GM12801 (cell line): ENCODE results near the gene SLC4A2.

Experiments
- CTCF ChIP-seq: IDR thresholded peaks from one replicate; pipeline ENCODE4 v1.5.1; 2011; ENCODE audit warnings: control low read depth; ENCODE audit not compliant: insufficient read length; ENCODE audit errors: extremely low read depth

The SLC4A2 gene

DNA sequence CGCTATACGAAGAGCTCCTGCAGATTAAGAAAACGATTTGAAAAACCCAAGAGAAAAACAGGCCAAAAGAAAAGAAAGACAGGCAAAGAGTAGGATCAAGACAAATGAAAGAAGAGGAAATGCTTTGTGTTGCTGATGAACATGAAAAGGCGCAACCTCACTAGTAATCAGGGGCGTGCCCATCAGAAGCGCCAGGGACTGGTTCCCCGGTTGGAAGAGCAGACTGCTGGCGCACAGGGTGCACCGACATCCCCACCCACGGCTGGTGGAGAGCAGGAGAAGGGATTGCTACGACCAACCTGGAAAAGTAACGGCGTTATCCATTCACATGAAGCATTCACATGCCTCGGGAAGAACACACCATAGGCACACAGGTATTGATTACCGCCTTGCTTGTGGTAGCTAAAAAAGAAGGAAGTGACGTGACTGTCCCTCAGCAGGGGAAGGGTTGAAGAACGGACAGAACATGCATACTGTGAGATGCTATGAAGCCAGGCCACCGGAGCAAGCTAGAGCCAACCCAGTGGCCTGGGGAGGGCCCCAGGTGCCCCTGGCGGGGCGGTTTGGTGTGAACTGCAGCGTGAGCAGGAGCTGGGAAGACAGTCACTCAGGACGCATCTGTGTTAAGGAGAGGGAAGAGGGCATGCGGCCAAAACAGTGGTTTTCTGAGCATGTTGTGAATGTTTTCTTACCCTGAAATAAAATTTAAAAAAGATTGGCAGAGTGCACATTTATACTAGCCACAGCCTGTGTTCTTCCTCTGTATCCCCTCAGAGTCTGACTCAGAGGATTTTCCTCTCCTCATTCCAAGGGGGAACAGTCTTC, 45.2 kb downstream of the SLC4A2 start:
- no peak for TF ChIP-seq CTCF

- no peak for TF ChIP-seq CTCF
Measured at GRCh38 chr7:151107882-151108281, 48.5 kb downstream of the SLC4A2 start.

DNA sequence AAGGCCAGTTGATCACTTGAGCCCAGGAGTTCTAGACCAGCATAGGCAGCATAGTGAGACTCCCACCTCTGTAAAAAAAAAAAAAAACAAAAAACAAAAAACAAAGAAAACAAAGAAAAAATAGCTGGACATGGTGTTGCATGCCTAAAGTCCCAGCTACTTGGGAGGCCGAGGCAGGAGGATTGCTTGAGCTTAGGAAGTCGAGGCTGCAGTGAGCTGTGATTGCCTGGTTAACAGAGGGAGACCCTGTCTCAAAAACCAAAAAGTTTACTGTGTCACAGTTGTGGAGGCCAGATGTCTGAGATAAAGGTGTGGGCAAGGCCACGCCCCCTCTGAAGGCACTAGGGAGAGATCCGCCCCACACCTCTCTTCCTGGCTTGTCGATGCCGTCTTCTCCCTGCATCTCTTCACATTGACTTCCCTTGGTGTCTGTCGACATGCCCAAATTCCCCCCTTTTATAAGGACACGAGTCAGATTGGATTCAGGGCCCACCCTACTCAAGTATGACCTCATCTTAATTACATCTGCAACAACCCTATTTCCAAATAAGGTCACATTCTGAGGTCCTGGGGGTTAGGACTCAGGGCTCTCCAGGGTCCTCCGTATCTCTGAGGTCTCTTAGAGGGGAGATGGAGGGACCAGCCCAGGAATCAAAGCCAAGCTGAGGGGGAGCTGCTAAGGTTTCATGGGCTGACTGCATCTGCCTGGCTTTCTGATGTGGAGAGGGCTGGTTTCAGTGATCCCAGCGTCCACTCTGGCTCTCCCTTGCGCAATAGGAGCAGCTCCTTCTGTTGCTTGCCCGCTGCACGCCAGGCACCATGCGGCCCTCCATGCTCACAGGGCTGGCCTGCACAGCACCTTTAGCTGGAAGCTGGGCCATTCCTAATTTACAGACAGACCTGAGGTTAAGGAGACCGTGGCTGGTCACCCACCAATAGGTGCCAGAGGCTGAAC, 50.0 kb downstream of the SLC4A2 start:
- no peak for TF ChIP-seq CTCF

- no peak for TF ChIP-seq CTCF
Measured at GRCh38 chr7:151110236-151110940, 51.0 kb downstream of the SLC4A2 start.

DNA sequence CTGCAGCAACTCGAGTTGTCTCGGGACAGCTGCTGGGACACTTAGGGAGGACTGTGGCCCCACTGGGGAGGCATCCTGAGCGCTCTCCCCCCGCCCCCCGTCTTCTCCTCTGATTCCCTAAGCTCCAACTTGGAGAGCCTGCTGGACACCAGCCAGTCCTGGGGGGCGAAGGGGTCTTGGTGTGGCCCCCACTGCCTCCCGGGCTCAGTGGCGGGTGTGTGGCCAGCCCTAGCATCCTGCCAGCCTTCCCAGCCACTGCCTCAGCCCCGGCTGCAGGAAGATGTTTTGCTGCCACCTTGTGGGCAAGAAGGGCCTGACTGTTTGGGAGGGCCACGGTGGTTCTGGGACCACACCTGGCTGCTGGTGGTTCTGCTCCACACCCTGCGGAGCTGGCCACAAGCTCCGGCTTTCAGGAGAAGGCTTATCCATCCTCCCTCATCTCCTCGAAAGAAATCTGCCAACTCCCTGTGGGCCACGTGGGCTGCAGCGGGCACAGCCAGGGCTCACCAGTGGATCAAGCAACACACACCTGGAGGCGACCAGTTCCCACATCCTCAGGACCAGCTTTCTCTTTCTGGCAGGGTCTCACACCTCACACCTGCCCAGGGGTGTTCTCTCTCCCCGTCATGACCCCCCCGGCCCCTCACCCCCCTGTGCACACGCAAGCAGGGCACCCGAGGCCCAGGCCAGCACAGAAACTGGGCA, 51.7 kb downstream of the SLC4A2 start:
- peak; percentile 39 for TF ChIP-seq CTCF

DNA sequence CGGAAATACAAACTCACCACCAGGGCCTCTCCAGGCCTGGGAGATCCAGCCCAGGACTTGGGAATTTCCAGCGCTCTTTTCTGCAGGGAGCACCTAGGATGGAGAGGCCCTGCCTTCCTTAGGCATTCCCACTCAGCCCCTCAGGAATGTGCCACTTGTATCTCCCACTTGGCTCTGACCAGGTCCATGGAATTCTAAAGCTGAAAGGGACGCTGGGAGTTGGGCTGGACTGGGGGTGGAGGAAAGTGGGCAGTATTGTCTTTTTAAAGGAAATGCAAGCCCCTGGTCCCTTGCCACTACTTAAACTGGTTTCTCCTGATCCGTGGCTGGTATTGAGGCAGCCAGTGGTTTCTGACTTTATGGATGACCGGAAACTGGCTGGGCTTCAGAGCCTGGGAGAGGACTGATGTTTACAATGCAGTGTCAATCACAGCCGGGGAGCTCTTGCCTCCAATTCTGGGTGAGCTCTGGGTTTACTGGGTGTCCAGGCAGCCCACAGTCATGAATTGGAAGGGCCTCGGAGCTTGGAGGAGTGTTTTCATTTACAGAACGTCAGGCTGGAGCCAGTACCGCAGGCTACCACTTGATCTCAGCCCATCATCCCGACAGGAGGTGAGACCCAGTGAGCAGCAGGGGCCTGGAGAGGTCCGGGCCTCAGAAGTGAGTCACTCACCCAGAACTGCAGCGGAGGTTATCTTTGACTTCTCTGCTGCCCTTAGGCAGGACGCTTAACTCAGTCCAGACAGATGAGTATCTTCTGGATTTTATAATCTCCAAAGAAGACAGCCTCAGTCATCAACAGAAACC, 54.2 kb downstream of the SLC4A2 start:
- TF ChIP-seq CTCF: no peak
